ENCODE data around the gene MPC2.
"Not testable (repeated sequence)": the region's sequence is repeated elsewhere in the genome, so short reads cannot be mapped to it uniquely, and the experiment has no call there.

MPC2 gene

GRCh38 chr1:167904652-167905130 is 32.2 kb downstream of the MPC2 start:
- DNase-seq = no peak

- no peak for DNase-seq
Observed at GRCh38 chr1:167900907-167901306, 36.0 kb downstream of the MPC2 start.

GRCh38 chr1:167899253-167899681 is 37.6 kb downstream of the MPC2 start:
- DNase-seq = no peak

GRCh38 chr1:167898578-167899222 is 38.2 kb downstream of the MPC2 start:
- no peak for DNase-seq

- no peak for DNase-seq
Observed at GRCh38 chr1:167893798-167894197, 43.1 kb downstream of the MPC2 start.

GRCh38 chr1:167890400-167890799 is 46.5 kb downstream of the MPC2 start:
- DNase-seq = no peak

GRCh38 chr1:167887187-167887586 is 49.7 kb downstream of the MPC2 start:
- not testable (repeated sequence) for DNase-seq

GRCh38 chr1:167882376-167882775 is 54.5 kb downstream of the MPC2 start:
- DNase-seq = no peak

GRCh38 chr1:167881786-167882185 is 55.1 kb downstream of the MPC2 start:
- no peak for DNase-seq

- DNase-seq = no peak
Observed at GRCh38 chr1:167881069-167881468, 55.8 kb downstream of the MPC2 start.

GRCh38 chr1:167880580-167881021 is 56.3 kb downstream of the MPC2 start:
- DNase-seq = no peak

GRCh38 chr1:167879508-167879907 is 57.4 kb downstream of the MPC2 start:
- no peak for DNase-seq

GRCh38 chr1:167878372-167879160 is 58.3 kb downstream of the MPC2 start:
- no peak for DNase-seq

- no peak for DNase-seq
Observed at GRCh38 chr1:167876597-167877175, 60.2 kb downstream of the MPC2 start.

- DNase-seq = no peak
Observed at GRCh38 chr1:167871331-167871730, 65.5 kb downstream of the MPC2 start.

- DNase-seq = not testable (repeated sequence)
Observed at GRCh38 chr1:167869157-167870001, 67.5 kb downstream of the MPC2 start.

- not testable (repeated sequence) for DNase-seq
Observed at GRCh38 chr1:167866739-167867414, 70.0 kb downstream of the MPC2 start.
